Measurements from ENCODE around the gene RNF208.

DNA sequence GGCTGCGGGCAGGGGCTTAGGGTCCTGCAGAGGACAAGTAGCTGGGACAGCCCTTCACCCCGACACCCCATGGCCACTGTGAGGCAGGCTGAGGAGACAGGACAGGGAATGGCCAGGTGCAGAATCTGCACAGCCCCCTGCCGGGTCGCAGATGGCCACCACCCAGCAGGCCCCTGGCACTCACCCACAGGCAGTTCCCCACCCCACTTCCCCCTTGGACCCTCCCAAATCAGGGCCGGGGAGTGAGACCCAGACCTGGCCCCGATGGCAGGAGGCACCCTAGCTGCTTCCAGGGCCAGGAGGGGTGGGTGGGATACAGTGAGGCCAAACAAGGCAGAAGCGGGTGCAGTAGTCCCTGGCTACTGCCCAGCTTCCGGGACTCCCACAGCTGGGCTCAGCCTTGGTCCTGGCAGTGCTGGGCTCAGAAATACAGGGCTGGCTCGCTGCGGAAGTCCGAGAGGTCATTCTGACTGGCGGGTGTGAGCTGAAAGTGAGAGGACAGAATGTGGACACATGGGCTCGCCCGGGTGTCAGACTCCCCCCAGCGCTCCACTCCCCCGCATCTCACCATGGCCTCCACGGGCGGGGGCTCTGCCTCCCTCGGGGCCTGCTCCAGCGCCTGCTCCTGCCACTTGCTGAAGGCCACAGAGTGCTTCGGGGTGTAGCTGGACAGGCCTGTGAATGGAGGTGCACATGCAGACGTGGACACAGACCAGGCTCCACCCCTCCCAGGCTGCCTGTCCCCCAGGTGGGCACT lies 30.2 kb downstream of the RNF208 start:
- TF ChIP-seq POLR2A (IDR thresholded peaks at IDR 0.05) = no peak
- TF ChIP-seq, protein P1, sequence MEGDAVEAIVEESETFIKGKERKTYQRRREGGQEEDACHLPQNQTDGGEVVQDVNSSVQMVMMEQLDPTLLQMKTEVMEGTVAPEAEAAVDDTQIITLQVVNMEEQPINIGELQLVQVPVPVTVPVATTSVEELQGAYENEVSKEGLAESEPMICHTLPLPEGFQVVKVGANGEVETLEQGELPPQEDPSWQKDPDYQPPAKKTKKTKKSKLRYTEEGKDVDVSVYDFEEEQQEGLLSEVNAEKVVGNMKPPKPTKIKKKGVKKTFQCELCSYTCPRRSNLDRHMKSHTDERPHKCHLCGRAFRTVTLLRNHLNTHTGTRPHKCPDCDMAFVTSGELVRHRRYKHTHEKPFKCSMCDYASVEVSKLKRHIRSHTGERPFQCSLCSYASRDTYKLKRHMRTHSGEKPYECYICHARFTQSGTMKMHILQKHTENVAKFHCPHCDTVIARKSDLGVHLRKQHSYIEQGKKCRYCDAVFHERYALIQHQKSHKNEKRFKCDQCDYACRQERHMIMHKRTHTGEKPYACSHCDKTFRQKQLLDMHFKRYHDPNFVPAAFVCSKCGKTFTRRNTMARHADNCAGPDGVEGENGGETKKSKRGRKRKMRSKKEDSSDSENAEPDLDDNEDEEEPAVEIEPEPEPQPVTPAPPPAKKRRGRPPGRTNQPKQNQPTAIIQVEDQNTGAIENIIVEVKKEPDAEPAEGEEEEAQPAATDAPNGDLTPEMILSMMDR (IDR thresholded peaks at IDR 0.05) = no peak
